ENCODE results near the gene IL1RAPL1. TPM values are rescaled to one million over a fixed set of nuclear protein-coding genes. Genes with fewer than 3 reads are reported as not detected.

The IL1RAPL1 gene
- total RNA-seq, 4 donors from 2014 or later: 8.2 to 10.9 (median 8.8) TPM

- H3K27me3 ChIP-seq: no peaks in the 10 kb centered on the region
- WGBS, 2 donors: 15 to 26% methylated on average over 2 of the region's 2 CpGs
Measured at GRCh38 chrX:28639451-28639850, 52.2 kb downstream of the IL1RAPL1 start.

DNA sequence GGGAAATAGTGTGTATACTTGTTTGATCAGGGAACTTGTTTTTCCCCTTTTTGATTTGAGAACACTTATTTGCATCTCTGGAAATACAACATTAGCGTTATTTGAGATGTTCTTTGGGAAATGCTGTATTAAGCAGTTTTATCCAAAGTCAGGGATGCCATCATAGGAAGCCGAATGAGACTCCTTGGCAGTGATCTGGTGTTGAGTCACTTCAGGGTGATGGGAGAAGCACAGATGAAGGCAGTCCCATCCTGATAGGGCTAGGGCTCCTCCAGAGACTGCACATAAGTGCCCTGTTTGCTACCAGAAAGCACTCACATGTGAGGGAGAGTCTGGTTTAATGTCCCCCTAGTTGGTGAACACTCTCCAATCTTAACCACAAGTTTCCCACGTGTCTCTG, 62.3 kb downstream of the IL1RAPL1 start:
- TF ChIP-seq EP300 (IDR thresholded peaks at IDR 0.05): no peak
- TF ChIP-seq CTCF (IDR thresholded peaks at IDR 0.05): no peak
- TF ChIP-seq POLR2A (IDR thresholded peaks at IDR 0.05): no peak
- H3K27me3 ChIP-seq: no peaks in the 10 kb centered on the region
- H3K4me3 ChIP-seq: no peak overlapping the region
- no peaks in the 10 kb centered on the region for H3K4me1 ChIP-seq
- H3K36me3 ChIP-seq: no peaks in the 10 kb centered on the region
- 65 to 80% methylated on average over 3 of the region's 3 CpGs for WGBS, 2 donors
- no peaks in the 10 kb centered on the region for H3K9me3 ChIP-seq
- H3K27ac ChIP-seq: no peak overlapping the region
- no peak for DNase-seq (ENCODE audit: low spot score in 2 of 2)

More at GRCh38 chrX:28639451-28639850, 52.2 kb downstream of the IL1RAPL1 start:
- Histone ChIP-seq H3K27ac (no peak overlapping the region), H3K4me1 (no peaks in the 10 kb centered on the region), H3K4me3 (no peak overlapping the region), H3K36me3 (no peaks in the 10 kb centered on the region), H3K9me3 (no peaks in the 10 kb centered on the region)
- DNase-seq (ENCODE audit: low spot score in 2 of 2): no peak
- TF ChIP-seq CTCF (IDR thresholded peaks at IDR 0.05) (no peak), EP300 (IDR thresholded peaks at IDR 0.05) (no peak), POLR2A (IDR thresholded peaks at IDR 0.05) (no peak)

- H3K27me3 ChIP-seq: no peaks in the 10 kb centered on the region
- H3K9me3 ChIP-seq: peaks cover 0 to 3% (median 0%) of the 10 kb centered on the region in 4 donors
- H3K4me1 ChIP-seq: no peaks in the 10 kb centered on the region
- TF ChIP-seq POLR2A (IDR thresholded peaks at IDR 0.05): no peak
- no peak for TF ChIP-seq EP300 (IDR thresholded peaks at IDR 0.05)
- TF ChIP-seq CTCF (IDR thresholded peaks at IDR 0.05): no peak
- no peak overlapping the region for H3K27ac ChIP-seq
- no peaks in the 10 kb centered on the region for H3K36me3 ChIP-seq
- H3K4me3 ChIP-seq: no peak overlapping the region
- 38 to 57% methylated on average over 1 of the region's 1 CpG for WGBS, 2 donors
- DNase-seq (ENCODE audit: low spot score in 2 of 2): no peak
Measured at GRCh38 chrX:28651186-28651585, 63.9 kb downstream of the IL1RAPL1 start.

DNA sequence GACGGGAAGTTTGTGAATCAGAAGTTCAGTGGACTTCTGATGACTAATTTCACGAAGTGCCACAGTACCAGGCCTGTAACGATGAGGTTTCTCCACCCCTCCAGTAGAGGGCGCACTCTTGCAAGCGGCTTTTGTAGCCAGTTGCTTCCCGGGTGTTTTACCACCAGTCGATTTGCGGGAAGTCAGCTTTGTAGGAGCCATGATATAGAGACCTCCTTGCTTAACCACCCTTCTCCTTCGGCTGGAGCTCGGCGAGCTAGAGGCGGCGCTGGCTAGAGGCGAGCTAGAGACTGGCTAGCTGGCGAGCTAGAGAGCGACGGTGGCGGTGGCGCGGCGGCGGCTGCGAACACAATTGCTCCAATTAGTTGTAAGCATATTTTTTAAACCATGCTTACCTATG, 72.0 kb downstream of the IL1RAPL1 start:
- DNase-seq (ENCODE audit: low spot score in 2 of 2): no peak
- TF ChIP-seq EP300 (IDR thresholded peaks at IDR 0.05) (no peak), CTCF (IDR thresholded peaks at IDR 0.05) (no peak), POLR2A (IDR thresholded peaks at IDR 0.05) (no peak)
- 76 to 87% methylated on average over 20 to 23 of the region's 23 CpGs for WGBS, 2 donors
- no peaks in the 10 kb centered on the region for H3K36me3 ChIP-seq
- H3K4me3 ChIP-seq: no peak overlapping the region
- no peak overlapping the region for H3K27ac ChIP-seq
- peaks cover 0 to 3% (median 0%) of the 10 kb centered on the region in 4 donors for H3K9me3 ChIP-seq
- H3K27me3 ChIP-seq: no peaks in the 10 kb centered on the region
- H3K4me1 ChIP-seq: no peaks in the 10 kb centered on the region

GRCh38 chrX:28665778-28666177, 78.5 kb downstream of the IL1RAPL1 start:
- peaks cover 0 to 5% of the 10 kb centered on the region in 2 donors for H3K27me3 ChIP-seq
- H3K4me1 ChIP-seq: no peaks in the 10 kb centered on the region
- H3K27ac ChIP-seq: no peak overlapping the region
- H3K4me3 ChIP-seq: no peak overlapping the region
- no peak for TF ChIP-seq POLR2A (IDR thresholded peaks at IDR 0.05)
- TF ChIP-seq CTCF (IDR thresholded peaks at IDR 0.05): no peak
- no peak for TF ChIP-seq EP300 (IDR thresholded peaks at IDR 0.05)
- 79 to 84% methylated on average over 10 of the region's 10 CpGs for WGBS, 2 donors
- H3K36me3 ChIP-seq: no peaks in the 10 kb centered on the region
- no peaks in the 10 kb centered on the region for H3K9me3 ChIP-seq
- no peak for DNase-seq (ENCODE audit: low spot score in 2 of 2)

Measured in tibial nerve (tissue), 4 donors.